Measurements from ENCODE around the gene GNPTAB.

The GNPTAB gene

GRCh38 chr12:101802486-101802885 lies 28.3 kb downstream of the GNPTAB start:
- DNase-seq = no peak

GRCh38 chr12:101799774-101800173 lies 31.0 kb downstream of the GNPTAB start:
- no peak for DNase-seq

GRCh38 chr12:101795786-101796185 lies 35.0 kb downstream of the GNPTAB start:
- DNase-seq = no peak

- no peak for DNase-seq
Measured at GRCh38 chr12:101795013-101795412, 35.7 kb downstream of the GNPTAB start.

- DNase-seq = no peak
Measured at GRCh38 chr12:101794574-101794973, 36.2 kb downstream of the GNPTAB start.

GRCh38 chr12:101793401-101793800 lies 37.4 kb downstream of the GNPTAB start:
- DNase-seq = no peak

GRCh38 chr12:101792046-101792931 lies 38.5 kb downstream of the GNPTAB start:
- no peak for DNase-seq

GRCh38 chr12:101789171-101789570 lies 41.6 kb downstream of the GNPTAB start:
- DNase-seq = no peak

- DNase-seq = no peak
Measured at GRCh38 chr12:101785671-101786070, 45.1 kb downstream of the GNPTAB start.

GRCh38 chr12:101784376-101784775 lies 46.4 kb downstream of the GNPTAB start:
- DNase-seq = no peak

GRCh38 chr12:101783838-101784237 lies 46.9 kb downstream of the GNPTAB start:
- no peak for DNase-seq

GRCh38 chr12:101783150-101783549 lies 47.6 kb downstream of the GNPTAB start:
- no peak for DNase-seq

- no peak for DNase-seq
Measured at GRCh38 chr12:101782273-101782731, 48.5 kb downstream of the GNPTAB start.

GRCh38 chr12:101781834-101782233 lies 48.9 kb downstream of the GNPTAB start:
- DNase-seq = no peak

GRCh38 chr12:101780599-101780998 lies 50.2 kb downstream of the GNPTAB start:
- no peak for DNase-seq

GRCh38 chr12:101779626-101780025 lies 51.1 kb downstream of the GNPTAB start:
- DNase-seq = no peak

- DNase-seq = no peak
Measured at GRCh38 chr12:101779200-101779599, 51.6 kb downstream of the GNPTAB start.

GRCh38 chr12:101777978-101778377 lies 52.8 kb downstream of the GNPTAB start:
- DNase-seq = no peak

GRCh38 chr12:101777485-101777884 lies 53.3 kb downstream of the GNPTAB start:
- no peak for DNase-seq

- DNase-seq = no peak
Measured at GRCh38 chr12:101775816-101776215, 54.9 kb downstream of the GNPTAB start.

- DNase-seq = peak; percentile 55
Measured at GRCh38 chr12:101773650-101774162, 57.1 kb downstream of the GNPTAB start.

- no peak for DNase-seq
Measured at GRCh38 chr12:101772012-101772775, 58.6 kb downstream of the GNPTAB start.

- no peak for DNase-seq
Measured at GRCh38 chr12:101769865-101770264, 60.9 kb downstream of the GNPTAB start.

- DNase-seq = no peak
Measured at GRCh38 chr12:101768781-101769180, 62.0 kb downstream of the GNPTAB start.
